Neural crest cell (in vitro differentiated cells): ENCODE data around the gene CCRL2. TPM values are rescaled to one million over a fixed set of nuclear protein-coding genes. Genes with fewer than 3 reads are reported as not detected.
"Not testable (repeated sequence)": the region's sequence is repeated elsewhere in the genome, so short reads cannot be mapped to it uniquely, and the experiment has no call there.

ENCODE experiments used
- DNase-seq: peaks from one replicate; pipeline ENCODE4 v3.0.0; 2021; ENCODE audit warnings: low read depth, mixed read lengths, low spot score
- H3K27ac Mint-ChIP-seq: one replicate; pipeline ENCODE4 v1.8.0; 2021; ENCODE audit warnings: mild to moderate bottlenecking, mixed read lengths; ENCODE audit not compliant: unreplicated experiment
- H3K27me3 Mint-ChIP-seq: 2 replicates; pipeline ENCODE4 v1.8.0; 2021; ENCODE audit warnings: low read depth, mild to moderate bottlenecking, mixed read lengths
- H3K36me3 Mint-ChIP-seq: 2 replicates; pipeline ENCODE4 v1.8.0; 2021; ENCODE audit warnings: low read depth, mild to moderate bottlenecking, mixed read lengths
- H3K4me1 Mint-ChIP-seq: 2 replicates; pipeline ENCODE4 v1.8.0; 2021; ENCODE audit warnings: mixed read lengths
- H3K4me3 Mint-ChIP-seq: one replicate; pipeline ENCODE4 v1.8.0; 2021; ENCODE audit warnings: mild to moderate bottlenecking, mixed read lengths
- H3K9me3 Mint-ChIP-seq: 2 replicates; pipeline ENCODE4 v1.8.0; 2021; ENCODE audit warnings: mixed read lengths
- CTCF ChIP-seq: fragments of 200-600 bp; sonication (generic); conservative IDR thresholded peaks from 2 replicates; pipeline ENCODE4 v1.5.0; 2021; ENCODE audit warnings: antibody characterized with exemption, mild to moderate bottlenecking
- total RNA-seq: library from RNA; stranded (reverse); gene quantifications from 2 replicates; pipeline ENCODE4 v1.2.1, GENCODE V29; 2021

Gene CCRL2
- total RNA-seq, 1 donor from 2014 or later = not detected

GRCh38 chr3:46381625-46382024, 25.4 kb upstream of the CCRL2 start:
- no peak overlapping the region for H3K4me3 Mint-ChIP-seq
- no peaks in the 10 kb centered on the region for H3K36me3 Mint-ChIP-seq
- H3K4me1 Mint-ChIP-seq = no peaks in the 10 kb centered on the region
- H3K9me3 Mint-ChIP-seq = peaks cover 6% of the 10 kb centered on the region
- no peak overlapping the region for H3K27ac Mint-ChIP-seq
- peaks cover 23% of the 10 kb centered on the region for H3K27me3 Mint-ChIP-seq
- no peak for TF ChIP-seq CTCF
- no peak for DNase-seq

- TF ChIP-seq CTCF = no peak
- Mint-ChIP-seq H3K9me3 (peaks cover 6% of the 10 kb centered on the region), H3K4me1 (no peaks in the 10 kb centered on the region), H3K27me3 (peaks cover 13% of the 10 kb centered on the region), H3K27ac (no peak overlapping the region), H3K36me3 (no peaks in the 10 kb centered on the region), H3K4me3 (no peak overlapping the region)
- no peak for DNase-seq
Measured at GRCh38 chr3:46383211-46383950, 23.7 kb upstream of the CCRL2 start.

GRCh38 chr3:46383951-46384330, 23.1 kb upstream of the CCRL2 start:
- no peak for TF ChIP-seq CTCF
- DNase-seq = no peak
- Mint-ChIP-seq H3K36me3 (no peaks in the 10 kb centered on the region), H3K4me3 (no peak overlapping the region), H3K9me3 (peaks cover 6% of the 10 kb centered on the region), H3K4me1 (no peaks in the 10 kb centered on the region), H3K27ac (no peak overlapping the region), H3K27me3 (peaks cover 12% of the 10 kb centered on the region)

GRCh38 chr3:46386205-46386604, 20.9 kb upstream of the CCRL2 start:
- H3K36me3 Mint-ChIP-seq = no peaks in the 10 kb centered on the region
- H3K27me3 Mint-ChIP-seq = peaks cover 6% of the 10 kb centered on the region
- no peak overlapping the region for H3K27ac Mint-ChIP-seq
- H3K4me1 Mint-ChIP-seq = no peaks in the 10 kb centered on the region
- no peak for TF ChIP-seq CTCF
- no peak for DNase-seq
- H3K4me3 Mint-ChIP-seq = no peak overlapping the region
- H3K9me3 Mint-ChIP-seq = peaks cover 6% of the 10 kb centered on the region

GRCh38 chr3:46388847-46389246, 18.2 kb upstream of the CCRL2 start:
- not testable (repeated sequence) for H3K27ac Mint-ChIP-seq, H3K4me3 Mint-ChIP-seq, DNase-seq, H3K27me3 Mint-ChIP-seq, H3K9me3 Mint-ChIP-seq, H3K4me1 Mint-ChIP-seq, H3K36me3 Mint-ChIP-seq

- no peak for TF ChIP-seq CTCF
- no peak overlapping the region for H3K27ac Mint-ChIP-seq
- H3K4me3 Mint-ChIP-seq = no peak overlapping the region
- peaks cover 4% of the 10 kb centered on the region for H3K4me1 Mint-ChIP-seq
- peaks cover 8% of the 10 kb centered on the region for H3K9me3 Mint-ChIP-seq
- DNase-seq = no peak
- no peaks in the 10 kb centered on the region for H3K36me3 Mint-ChIP-seq
- peaks cover 4% of the 10 kb centered on the region for H3K27me3 Mint-ChIP-seq
Measured at GRCh38 chr3:46389306-46389705, 17.8 kb upstream of the CCRL2 start.

GRCh38 chr3:46391526-46391925, 15.5 kb upstream of the CCRL2 start:
- not testable (repeated sequence) for H3K4me3 Mint-ChIP-seq, H3K9me3 Mint-ChIP-seq, DNase-seq, H3K36me3 Mint-ChIP-seq, H3K27ac Mint-ChIP-seq, H3K4me1 Mint-ChIP-seq, H3K27me3 Mint-ChIP-seq
